CD4-positive, alpha-beta T cell treated with Interleukin-6 at 100 ng/mL for 8 hours (primary cell): ENCODE data around the gene MBNL1.

Experiments used
- DNase-seq: peaks from one replicate; pipeline ENCODE4 v3.0.0-alpha.2; 2020; ENCODE audit warnings: mixed read lengths, low spot score

MBNL1 gene

DNA sequence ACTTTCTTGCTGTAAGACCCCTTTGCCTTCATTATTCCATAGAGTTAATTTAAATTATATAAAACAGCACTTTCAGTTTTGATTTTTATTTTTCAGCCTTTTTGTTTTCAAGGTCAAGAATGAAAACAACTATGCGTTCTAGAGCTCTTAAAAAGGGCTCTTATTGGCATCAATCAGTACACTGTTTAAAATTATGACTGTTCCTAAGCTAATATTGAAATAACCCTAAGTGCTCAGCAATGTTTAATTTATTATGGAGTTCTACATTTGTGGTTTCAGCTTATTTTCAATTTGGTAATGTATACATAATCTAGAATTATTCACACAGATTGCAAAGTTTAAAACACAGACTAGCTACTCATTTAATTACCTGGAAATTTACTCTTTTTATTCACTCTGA is 179.4 kb downstream of the MBNL1 start:
- DNase-seq = no peak

DNA sequence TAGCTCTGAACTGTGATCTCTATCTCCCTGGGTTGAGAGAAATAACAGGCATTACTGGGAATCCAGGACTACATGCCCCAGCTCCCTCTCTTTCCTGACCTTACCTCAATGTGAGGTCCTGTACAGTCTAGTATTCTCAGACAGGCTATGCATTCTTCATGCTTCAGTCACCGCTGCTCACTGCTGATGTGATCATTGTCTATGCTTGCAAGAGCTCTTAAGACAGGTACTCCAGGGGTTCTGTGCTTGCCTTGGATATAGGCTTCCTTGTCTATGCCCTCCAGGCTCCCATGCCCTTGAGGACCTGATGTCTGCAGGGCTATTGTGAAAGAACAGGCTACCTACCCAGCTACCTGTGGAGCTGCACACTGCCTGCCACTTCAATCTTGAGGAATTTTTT is 183.6 kb downstream of the MBNL1 start:
- DNase-seq = no peak

DNA sequence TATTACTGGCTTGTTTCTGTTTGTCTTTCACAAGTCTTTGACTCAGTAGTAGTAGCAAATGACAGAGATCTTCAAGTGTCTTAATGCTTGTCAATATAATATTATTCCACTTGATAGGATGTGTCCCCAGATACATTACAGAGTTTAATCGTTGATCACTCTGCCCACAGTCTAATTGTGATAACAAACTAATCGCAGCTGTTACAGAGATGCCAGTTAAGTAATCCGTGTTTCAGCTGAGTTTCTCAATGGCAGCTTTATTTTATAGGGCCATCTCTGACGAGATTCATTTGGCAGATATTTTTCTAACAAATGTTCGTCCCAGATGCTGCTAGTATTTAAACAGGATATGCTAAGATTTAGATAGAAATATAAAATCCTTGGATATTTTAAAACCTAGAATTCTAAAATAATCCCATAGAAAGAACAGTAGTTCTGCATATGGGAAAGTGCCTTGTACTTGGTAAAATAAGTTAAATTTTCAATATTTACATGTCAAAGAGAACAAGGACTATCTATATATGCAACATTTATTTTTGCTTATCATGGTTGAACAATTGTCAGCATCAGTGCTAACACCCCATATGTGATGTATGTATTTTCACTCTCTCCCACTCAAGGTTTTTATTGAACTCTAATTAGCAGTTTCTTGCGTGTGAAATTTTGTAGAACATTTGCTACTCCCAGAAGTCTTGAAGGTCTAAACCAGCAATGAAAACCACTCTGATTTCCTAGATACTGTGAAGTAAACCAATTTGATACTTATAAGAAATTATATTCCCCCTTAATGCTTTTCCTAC is 185.5 kb downstream of the MBNL1 start:
- DNase-seq = no peak

DNA sequence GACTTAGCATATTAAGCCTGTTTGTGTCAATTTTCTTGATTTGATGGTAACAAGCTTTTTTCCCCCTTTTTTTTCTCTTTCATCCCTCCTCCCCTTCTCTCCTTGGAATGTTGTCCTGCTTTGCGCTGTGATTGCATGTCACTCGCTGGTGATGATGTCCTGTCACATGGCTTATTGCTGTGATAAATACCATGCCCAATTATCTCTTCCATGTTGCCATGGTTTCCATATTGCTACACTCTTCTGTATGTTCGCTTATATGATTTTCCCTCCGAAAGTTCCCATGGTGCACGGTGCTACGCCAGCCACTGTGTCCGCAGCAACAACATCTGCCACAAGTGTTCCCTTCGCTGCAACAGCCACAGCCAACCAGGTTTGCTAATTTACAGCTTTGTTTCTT is 187.3 kb downstream of the MBNL1 start:
- no peak for DNase-seq

DNA sequence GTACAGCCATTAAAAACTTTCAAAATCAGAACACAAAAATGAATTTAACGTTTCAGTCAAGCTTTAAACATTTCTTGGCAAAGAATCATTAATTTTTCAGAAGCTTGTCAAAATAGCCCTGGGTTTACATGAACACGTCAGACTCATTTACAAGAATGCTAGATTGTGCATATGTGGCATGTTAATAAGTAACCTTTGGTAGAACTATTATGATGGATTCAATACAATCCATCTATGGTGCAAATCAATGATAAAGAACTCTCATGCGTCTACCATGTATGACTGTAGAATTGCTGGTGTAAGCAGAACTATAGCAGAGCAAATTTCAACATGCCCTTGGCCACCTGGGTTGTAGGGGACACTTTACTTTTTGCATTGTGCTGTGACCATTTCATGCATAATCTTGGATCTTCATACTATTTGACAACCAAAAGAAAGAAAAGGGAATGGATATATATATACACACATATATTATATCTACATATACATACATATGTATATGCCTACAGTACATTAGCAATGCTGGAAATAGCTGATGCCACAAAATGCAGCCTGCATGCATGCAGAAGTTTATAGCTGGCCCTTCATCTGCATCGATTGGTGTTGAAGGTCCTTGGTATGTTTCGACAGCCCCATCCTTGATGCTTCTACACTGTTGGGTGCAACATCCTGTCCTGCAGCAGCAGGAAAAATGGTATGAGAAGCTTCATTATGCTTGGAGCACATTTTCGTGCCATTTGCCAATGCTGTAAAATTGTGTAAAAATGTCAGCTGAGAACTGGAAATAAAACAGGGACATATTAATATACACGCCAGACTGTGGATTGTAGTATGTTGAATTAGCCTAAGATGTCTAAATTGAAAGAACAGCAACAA is 189.0 kb downstream of the MBNL1 start:
- DNase-seq = no peak

DNA sequence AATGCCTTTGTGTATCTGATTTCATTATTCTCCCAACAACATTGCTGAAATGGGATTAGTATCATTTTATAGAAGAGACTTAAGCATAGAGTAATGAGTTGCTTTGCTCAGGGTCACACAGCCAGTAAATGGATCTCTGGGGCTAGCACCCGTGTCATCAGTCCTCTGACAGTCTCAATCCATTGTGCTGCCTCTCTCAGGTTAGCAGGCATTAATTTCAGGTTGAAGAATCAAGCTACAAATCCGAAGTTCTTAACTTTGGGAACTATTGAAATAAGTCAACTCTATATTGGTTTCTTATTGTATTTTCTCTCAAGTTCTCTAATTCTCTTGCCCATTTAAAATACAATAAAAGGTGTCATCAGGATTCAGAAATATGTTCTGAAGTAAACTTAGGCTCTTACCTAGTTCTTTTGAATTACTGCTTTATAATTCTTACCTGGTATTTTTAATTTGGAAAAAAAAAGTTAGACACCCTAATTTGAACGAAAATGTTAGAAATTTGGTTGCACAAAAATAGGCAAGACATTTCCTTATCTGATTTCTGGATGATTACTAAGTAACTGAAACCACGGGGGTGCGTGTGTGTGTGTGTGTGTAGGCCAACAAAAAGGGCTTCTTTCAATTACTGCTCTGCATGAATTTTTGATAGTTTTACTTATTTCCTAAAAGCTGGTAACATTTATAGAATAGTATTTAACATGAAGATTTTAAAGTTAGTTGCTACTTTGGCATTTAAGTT is 189.8 kb downstream of the MBNL1 start:
- no peak for DNase-seq

DNA sequence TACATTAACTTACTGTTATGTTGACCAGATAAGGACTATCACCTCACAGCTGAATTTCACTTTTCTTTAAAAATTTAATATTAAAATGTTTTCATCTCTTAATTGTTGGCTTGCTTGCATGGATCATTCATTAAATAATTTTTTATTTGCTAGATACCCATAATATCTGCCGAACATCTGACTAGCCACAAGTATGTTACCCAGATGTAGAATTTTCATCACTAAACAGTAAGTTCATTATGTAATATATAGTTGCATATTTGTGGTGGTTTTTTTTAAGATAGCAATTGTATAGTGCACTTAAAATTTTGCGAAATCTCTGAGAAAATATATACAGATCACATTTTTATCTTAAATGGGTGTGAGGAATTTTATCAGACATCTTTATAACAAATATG is 190.4 kb downstream of the MBNL1 start:
- no peak for DNase-seq

DNA sequence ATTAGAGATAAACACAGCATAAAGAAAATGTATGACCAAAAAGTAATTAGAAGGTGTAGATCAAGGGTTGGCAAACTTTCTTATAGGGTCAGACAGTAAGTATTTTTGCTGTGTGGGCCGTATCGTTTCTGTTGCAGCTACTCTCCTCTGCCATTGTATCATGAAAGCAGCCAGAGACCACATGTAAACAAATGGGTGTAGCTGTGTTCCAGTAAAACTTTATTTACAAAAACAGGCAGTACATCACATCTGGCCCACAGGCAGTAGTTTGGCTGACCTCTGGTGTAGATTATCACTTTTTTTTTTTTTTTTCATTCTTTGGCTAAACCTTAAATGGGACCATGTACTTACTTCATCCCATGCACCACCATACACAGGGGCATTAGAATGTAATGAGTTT is 190.8 kb downstream of the MBNL1 start:
- DNase-seq = no peak

DNA sequence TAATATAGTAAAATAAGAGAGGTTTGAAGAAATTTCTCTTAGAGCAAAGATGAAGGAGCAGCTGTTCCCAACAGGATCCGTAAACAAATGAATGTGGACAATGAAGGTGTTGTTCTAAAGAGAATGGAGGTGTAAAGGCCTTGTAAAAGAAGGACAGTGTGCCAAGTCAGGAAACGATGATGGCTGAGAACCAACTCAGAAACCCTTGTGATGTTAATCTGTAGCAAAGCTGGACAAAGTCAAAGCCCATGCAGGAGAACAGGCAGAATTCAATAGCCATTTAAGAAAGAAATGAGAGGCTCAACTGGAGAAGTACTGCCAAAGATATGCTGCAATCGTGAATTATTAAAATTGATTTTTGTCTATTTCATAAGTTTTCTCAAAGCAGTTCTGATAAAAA is 192.2 kb downstream of the MBNL1 start:
- DNase-seq = no peak

DNA sequence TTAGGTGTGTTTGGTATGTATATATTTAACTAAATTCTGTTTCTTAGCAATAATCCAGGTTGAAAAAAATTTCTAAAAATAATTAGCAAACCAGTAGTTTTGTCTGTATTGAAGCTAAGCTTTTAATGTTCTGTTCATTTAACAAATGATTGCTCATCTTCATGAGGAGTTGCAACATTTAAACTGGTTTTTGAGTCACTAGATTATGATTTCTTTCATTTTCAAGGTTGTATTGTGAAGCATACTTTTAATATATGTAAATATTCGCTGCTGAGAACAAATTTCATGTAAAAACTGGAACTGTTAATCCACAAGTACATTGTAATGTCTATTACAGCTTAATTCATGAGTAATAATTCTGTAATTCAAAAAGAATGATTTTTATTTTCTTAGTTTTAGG is 192.7 kb downstream of the MBNL1 start:
- DNase-seq = no peak

DNA sequence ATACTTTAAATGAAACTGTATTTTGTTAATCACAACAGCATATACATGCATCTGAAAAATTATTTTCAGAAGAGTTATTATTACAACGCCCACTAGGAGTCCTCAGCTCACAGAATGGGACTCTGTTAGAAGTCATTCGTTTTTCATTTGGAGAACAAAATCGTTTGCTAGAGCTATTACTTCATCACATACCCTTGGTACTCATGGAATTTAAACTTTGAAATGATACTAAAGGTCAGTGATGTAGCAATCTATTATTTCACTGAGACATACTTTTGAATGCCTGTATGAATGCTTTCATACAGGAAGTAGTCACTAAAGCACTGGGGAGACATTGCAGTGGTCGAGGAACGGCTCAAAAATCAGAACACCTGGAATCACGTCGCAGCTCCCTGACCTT is 198.1 kb downstream of the MBNL1 start:
- DNase-seq = peak; percentile 12

DNA sequence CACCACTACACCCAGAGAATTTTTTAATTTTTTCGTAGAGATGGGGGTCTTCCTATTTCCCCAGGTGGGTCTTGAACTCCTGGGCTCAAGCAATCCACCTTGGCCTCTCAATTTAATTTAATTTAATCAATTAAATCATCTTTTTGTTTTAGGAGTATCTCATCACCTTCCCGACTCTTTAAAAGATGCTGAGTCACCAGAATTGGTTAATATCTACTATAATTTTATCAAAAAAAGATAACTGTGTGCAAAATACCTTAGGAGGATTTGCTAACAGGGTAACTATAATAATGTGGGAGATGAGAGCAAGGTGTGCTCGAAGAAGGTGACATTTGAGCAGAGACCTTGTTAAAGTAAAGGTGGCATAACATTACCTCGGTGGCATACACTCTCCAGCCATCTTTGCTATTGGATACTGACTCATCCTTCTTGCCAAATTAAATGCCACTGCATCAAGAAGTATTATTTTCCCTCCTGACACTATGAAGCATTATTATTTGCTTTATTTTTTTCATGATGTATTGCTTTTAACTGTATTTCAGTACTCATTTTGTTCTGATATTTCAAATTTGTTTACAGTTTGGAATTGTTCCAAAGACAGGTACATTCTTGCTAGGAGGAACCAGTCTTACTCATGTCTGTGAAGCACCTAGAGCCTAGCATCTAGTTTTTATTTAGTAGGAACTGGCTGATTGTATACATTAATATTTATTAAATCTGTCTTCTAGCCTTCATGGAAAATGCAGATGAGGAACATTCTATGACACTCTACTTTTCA is 200.7 kb downstream of the MBNL1 start:
- DNase-seq = no peak

DNA sequence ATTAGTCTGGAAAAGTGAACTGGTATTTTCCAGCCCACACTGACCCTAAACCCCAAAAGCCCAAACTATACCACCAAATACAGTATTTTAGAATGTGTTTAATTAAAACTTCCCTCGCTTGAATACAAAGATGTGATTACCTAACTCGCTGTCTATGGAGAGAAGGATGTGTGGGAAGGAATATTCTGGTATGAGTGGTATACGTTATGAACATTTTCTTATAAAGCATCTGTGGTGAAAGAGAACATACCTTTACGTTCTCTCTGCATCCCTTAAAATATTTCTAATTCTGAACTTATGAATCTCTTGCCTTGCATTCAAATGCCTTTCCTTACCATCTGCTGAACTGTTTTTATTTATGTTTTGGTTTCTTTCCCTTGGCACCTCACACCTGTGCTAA is 201.4 kb downstream of the MBNL1 start:
- no peak for DNase-seq

DNA sequence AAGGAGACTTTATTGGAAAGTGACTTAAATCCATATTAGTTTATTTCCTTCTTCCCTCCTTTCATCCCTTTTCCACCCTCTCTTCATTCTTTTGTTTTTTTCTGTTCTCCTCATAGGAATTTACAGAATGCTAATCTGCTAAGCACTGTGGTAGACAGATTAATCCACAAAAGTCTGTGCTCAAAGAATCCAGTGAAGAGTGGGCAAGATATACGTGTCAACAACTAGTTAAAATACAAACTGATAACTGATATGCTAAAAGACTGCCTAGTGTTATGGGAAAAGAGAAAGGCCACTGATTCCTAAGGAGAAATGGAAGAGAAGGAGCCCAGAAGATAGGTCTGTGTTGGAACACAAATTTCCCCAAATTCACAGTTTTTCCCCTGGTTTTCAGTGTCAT is 202.2 kb downstream of the MBNL1 start:
- DNase-seq = no peak

DNA sequence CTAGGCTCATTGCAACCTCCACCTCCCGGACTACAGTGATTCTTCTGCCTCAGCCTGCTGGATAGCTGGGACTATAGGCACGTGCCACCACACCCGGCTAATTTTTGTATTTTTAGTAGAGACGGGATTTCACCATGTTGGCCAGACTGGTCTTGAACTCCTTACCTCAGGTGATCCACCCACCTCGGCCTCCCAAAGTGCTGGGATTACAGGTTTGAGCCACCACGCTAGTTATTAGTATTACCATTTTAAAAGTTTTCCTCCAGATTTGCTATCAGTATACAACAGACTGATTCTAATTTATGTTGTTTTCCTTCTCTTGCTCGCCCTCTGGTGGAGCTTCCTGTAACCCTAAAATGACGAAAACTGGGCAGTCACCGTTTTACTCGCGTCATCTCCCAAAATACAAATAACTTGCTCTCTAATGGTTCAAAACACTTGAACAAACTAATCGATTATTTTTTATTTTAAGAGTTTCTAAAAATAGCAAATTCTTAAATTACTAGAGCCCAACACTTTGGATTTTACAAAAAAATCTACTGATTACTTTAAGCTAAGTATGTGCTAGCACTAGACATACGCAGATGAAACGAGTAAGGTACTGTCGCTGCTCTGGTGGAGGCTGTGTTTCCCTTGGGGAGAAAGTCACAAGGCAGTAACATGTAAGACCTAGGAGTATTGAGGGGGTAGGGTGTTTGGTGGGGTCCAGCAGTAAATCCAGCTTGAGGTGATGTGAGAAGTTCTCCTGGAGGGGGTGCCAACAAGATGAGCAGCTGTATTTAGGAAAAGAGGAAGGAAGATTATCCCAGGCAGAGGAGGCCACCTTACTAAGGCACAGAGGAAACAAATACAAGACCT is 203.3 kb downstream of the MBNL1 start:
- peak; percentile 64 for DNase-seq

DNA sequence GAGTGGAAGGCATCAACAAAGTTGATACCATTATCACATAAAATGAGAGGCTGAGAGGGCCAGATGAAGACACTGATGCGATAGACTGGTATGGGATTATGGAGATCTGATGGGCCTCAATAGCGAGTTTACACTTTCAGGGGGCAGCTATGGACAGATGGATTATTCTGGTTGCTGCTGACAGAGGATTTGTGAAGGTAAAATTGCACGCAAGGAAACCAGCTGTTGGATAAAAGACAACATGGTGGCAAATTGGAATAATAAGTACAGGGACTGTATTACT is 203.9 kb downstream of the MBNL1 start:
- no peak for DNase-seq

DNA sequence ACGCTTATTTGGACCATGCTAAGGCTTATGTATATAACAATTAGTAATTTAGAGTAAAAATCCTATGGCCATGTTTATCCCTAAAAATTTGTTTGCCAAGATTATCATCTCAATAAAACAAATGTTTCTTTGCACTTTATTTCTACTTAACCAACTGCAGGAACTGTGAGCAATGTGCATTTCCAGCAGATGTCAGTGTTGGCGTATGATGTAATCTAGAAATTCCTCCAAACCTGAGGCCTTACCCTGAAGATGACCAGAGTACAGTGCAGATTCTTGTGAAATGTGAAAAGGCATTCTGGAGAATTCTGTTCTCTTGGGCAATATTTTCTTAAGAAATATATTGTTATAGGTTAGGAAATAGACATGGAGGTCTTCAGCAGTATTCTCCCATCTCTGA is 205.9 kb downstream of the MBNL1 start:
- DNase-seq = no peak

DNA sequence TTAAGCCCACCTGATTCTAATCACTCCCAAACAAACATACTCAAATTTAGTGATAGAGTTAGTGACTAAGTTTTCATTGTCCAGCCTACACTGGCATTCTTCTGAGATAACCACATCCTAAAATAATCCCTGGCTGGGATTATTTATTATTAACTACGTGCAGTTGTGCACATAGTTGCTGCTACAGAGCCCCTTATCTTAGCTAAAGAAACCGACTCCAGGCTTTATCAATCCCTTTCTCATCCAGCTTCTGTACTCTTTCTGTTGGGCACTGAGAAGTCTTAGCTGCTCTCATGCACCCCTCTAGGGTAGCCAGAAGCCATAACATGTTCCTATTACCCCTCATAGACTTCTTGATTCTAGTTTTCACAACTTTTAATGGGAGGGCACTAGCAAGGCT is 208.7 kb downstream of the MBNL1 start:
- DNase-seq = no peak

DNA sequence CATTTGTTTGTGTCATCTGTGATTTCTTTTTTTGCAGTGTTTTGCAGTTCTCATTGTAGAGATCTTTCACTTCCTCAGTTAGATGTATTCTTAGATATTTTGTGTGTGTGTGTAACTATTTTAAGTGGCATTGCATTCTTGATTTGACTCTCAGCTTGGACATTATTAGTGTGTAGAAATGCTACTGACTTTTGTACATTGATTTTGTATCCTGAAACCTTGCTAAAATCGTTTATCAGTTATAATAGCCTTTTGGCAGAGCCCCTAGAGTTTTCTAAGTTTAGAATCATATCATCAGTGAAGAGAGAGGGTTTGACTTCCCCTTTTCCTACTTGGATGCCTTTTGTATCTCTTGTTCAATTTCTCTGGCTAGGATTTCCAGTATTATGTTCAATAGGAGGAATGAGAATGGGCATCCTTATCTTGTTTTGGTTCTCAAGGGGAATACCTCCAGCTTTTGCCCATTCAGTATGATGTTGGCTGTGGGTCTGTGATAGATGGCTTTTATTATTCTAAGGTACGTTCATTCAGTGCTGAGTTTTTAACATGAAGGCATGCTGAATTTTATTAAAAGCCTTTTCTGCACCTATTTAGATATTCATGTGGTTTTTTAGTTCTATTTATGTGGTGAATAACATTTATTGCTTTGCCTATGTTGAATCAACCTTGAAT is 211.7 kb downstream of the MBNL1 start:
- no peak for DNase-seq

DNA sequence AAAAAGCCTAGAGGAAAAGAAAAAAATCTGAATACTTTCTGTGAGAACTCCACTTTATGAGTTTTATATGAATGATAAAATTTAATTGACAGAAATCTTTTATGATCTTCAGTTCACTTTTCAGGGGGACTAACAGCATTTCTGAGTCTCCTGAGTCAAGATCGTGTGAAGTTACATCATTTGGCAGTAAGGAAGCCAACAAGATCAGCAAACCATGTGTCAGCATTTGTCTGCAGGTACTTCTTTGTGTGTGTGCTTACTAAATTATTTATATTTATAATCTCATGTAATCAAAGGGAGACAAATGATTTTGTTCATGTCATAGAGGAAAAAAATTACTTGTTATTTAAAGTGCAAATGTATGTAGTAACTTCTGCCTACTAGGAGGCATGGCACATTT is 217.6 kb downstream of the MBNL1 start:
- no peak for DNase-seq

DNA sequence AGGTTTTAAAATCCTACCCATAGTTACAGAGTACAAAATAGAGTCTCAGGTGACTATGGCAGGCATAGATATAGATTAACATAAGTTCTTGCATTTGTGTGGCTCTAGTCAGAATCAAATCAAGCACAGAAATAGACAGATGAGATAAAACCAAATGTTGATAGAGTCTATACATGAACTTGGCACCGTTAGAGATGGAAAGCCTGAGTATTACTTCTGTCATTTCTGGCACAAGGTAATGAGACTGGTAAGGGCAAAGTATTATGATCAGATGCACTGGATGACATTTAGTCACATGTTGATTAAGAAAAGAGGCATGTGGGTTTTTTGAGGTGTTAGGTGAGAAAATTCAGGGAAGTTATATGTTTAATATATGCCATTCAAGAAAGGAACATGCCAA is 219.7 kb downstream of the MBNL1 start:
- no peak for DNase-seq
